ENCODE data around the gene LARGE2. TPM values are rescaled to one million over a fixed set of nuclear protein-coding genes. Genes with fewer than 3 reads are reported as not detected.

LARGE2 gene
- polyA plus RNA-seq, 6 donors from 2014 or later, result 30.6 to 84.4 (median 37.4) TPM

GRCh38 chr11:45910623-45911022 is 11.8 kb upstream of the LARGE2 start:
- DNase-seq (no peak), ATAC-seq (ENCODE audit: low read depth in 2 of 2) (no peak)
- no peak overlapping the region for H3K27ac Mint-ChIP-seq
- no peaks in the 10 kb centered on the region for H3K9me3 Mint-ChIP-seq
- H3K4me3 Mint-ChIP-seq, result no peak overlapping the region
- H3K4me1 Mint-ChIP-seq, result peaks cover 14 to 29% (median 22%) of the 10 kb centered on the region in 3 donors
- H3K36me3 Mint-ChIP-seq, result peaks cover 0 to 12% of the 10 kb centered on the region in 2 donors
- no peaks in the 10 kb centered on the region for H3K27me3 Mint-ChIP-seq

GRCh38 chr11:45913514-45913913 is 8.9 kb upstream of the LARGE2 start:
- no peaks in the 10 kb centered on the region for H3K27me3 Mint-ChIP-seq
- peaks cover 24 to 38% (median 34%) of the 10 kb centered on the region in 3 donors for H3K4me1 Mint-ChIP-seq
- ATAC-seq (ENCODE audit: low read depth in 2 of 2), result no peak
- H3K36me3 Mint-ChIP-seq, result peaks cover 0 to 12% of the 10 kb centered on the region in 2 donors
- no peak overlapping the region for H3K4me3 Mint-ChIP-seq
- H3K9me3 Mint-ChIP-seq, result no peaks in the 10 kb centered on the region
- no peak for DNase-seq
- H3K27ac Mint-ChIP-seq, result peak overlapping the region in 1 of 6 donors; percentile 75

- no peak for DNase-seq
- Mint-ChIP-seq H3K4me3 (peak overlapping the region in 3 of 8 donors; percentile 53 to 75 (median 73)), H3K4me1 (peaks cover 26 to 40% (median 39%) of the 10 kb centered on the region in 3 donors), H3K36me3 (peaks cover 0 to 12% of the 10 kb centered on the region in 2 donors), H3K27ac (peak overlapping the region in 2 of 6 donors; percentile 63 to 80), H3K27me3 (no peaks in the 10 kb centered on the region), H3K9me3 (no peaks in the 10 kb centered on the region)
- no peak for ATAC-seq (ENCODE audit: low read depth in 2 of 2)
Observed at GRCh38 chr11:45913942-45914635, 8.4 kb upstream of the LARGE2 start.

GRCh38 chr11:45915446-45915845 is 7.0 kb upstream of the LARGE2 start:
- peak overlapping the region in 3 of 6 donors; percentile 24 to 67 (median 28) for H3K27ac Mint-ChIP-seq
- ATAC-seq (ENCODE audit: low read depth in 2 of 2) (no peak), DNase-seq (no peak)
- H3K36me3 Mint-ChIP-seq, result peaks cover 0 to 12% of the 10 kb centered on the region in 2 donors
- peaks cover 39 to 54% (median 53%) of the 10 kb centered on the region in 3 donors for H3K4me1 Mint-ChIP-seq
- no peaks in the 10 kb centered on the region for H3K27me3 Mint-ChIP-seq
- H3K4me3 Mint-ChIP-seq, result peak overlapping the region in 6 of 8 donors; percentile 20 to 83 (median 63)
- no peaks in the 10 kb centered on the region for H3K9me3 Mint-ChIP-seq

- Mint-ChIP-seq H3K27ac (peak overlapping the region; percentile 93 to 97 (median 96)), H3K9me3 (no peaks in the 10 kb centered on the region), H3K27me3 (no peaks in the 10 kb centered on the region), H3K4me3 (peak overlapping the region; percentile 87 to 97 (median 96)), H3K4me1 (peaks cover 45 to 67% (median 66%) of the 10 kb centered on the region in 3 donors), H3K36me3 (peaks cover 0 to 5% of the 10 kb centered on the region in 2 donors)
- DNase-seq (no peak), ATAC-seq (ENCODE audit: low read depth in 2 of 2) (peak; percentile 9 to 13)
Observed at GRCh38 chr11:45917286-45917622, 5.2 kb upstream of the LARGE2 start.

GRCh38 chr11:45917623-45918330 is 4.7 kb upstream of the LARGE2 start, which contains the start of gene PEX16:
PEX16 (minus strand) TSS chr11:45917877; CDS start chr11:45917811, 66 bp downstream.
- H3K36me3 Mint-ChIP-seq, result peaks cover 0 to 5% of the 10 kb centered on the region in 2 donors
- no peaks in the 10 kb centered on the region for H3K27me3 Mint-ChIP-seq
- peak within 1 kb of the TSS; percentile 87 to 97 (median 96) for H3K4me3 Mint-ChIP-seq
- peak within 1 kb of the TSS; percentile 93 to 97 (median 96) for H3K27ac Mint-ChIP-seq
- peaks cover 45 to 67% (median 66%) of the 10 kb centered on the region in 3 donors for H3K4me1 Mint-ChIP-seq
- DNase-seq, result peak; percentile 97
- no peaks in the 10 kb centered on the region for H3K9me3 Mint-ChIP-seq
- ATAC-seq (ENCODE audit: low read depth in 2 of 2), result peak; percentile 86 to 88

- peaks cover 48 to 66% (median 66%) of the 10 kb centered on the region in 3 donors for H3K4me1 Mint-ChIP-seq
- H3K9me3 Mint-ChIP-seq, result no peaks in the 10 kb centered on the region
- DNase-seq, result peak; percentile 50
- peak in 1 of 2 donors; percentile 7 for ATAC-seq (ENCODE audit: low read depth in 2 of 2)
- no peaks in the 10 kb centered on the region for H3K27me3 Mint-ChIP-seq
- H3K4me3 Mint-ChIP-seq, result peak overlapping the region; percentile 87 to 97 (median 96)
- H3K36me3 Mint-ChIP-seq, result peaks cover 0 to 2% of the 10 kb centered on the region in 2 donors
- peak overlapping the region; percentile 93 to 97 (median 96) for H3K27ac Mint-ChIP-seq
Observed at GRCh38 chr11:45918331-45918941, 4.0 kb upstream of the LARGE2 start.

GRCh38 chr11:45918962-45919675 is 3.3 kb upstream of the LARGE2 start:
- Mint-ChIP-seq H3K27ac (peak overlapping the region in 5 of 6 donors; percentile 93 to 97 (median 96)), H3K4me1 (peaks cover 50 to 69% (median 69%) of the 10 kb centered on the region in 3 donors), H3K4me3 (peak overlapping the region; percentile 87 to 97 (median 96)), H3K9me3 (no peaks in the 10 kb centered on the region), H3K27me3 (no peaks in the 10 kb centered on the region), H3K36me3 (no peaks in the 10 kb centered on the region)
- DNase-seq (no peak), ATAC-seq (ENCODE audit: low read depth in 2 of 2) (no peak)

- Mint-ChIP-seq H3K27ac (peak overlapping the region in 3 of 6 donors; percentile 18 to 94 (median 92)), H3K36me3 (no peaks in the 10 kb centered on the region), H3K4me3 (peak overlapping the region; percentile 87 to 97 (median 96)), H3K9me3 (no peaks in the 10 kb centered on the region), H3K4me1 (peaks cover 56 to 75% (median 72%) of the 10 kb centered on the region in 3 donors), H3K27me3 (no peaks in the 10 kb centered on the region)
- ATAC-seq (ENCODE audit: low read depth in 2 of 2) (no peak), DNase-seq (no peak)
Observed at GRCh38 chr11:45919806-45920530, 2.5 kb upstream of the LARGE2 start.

- H3K9me3 Mint-ChIP-seq, result no peaks in the 10 kb centered on the region
- ATAC-seq (ENCODE audit: low read depth in 2 of 2), result no peak
- H3K36me3 Mint-ChIP-seq, result no peaks in the 10 kb centered on the region
- H3K4me3 Mint-ChIP-seq, result peak overlapping the region; percentile 87 to 97 (median 94)
- no peak for DNase-seq
- no peaks in the 10 kb centered on the region for H3K27me3 Mint-ChIP-seq
- H3K4me1 Mint-ChIP-seq, result peaks cover 51 to 78% (median 74%) of the 10 kb centered on the region in 3 donors
- peak overlapping the region in 4 of 6 donors; percentile 75 to 94 (median 90) for H3K27ac Mint-ChIP-seq
Observed at GRCh38 chr11:45920531-45921477, 1.7 kb upstream of the LARGE2 start.

GRCh38 chr11:45921561-45922424 is 663 bp upstream of the LARGE2 start:
- H3K9me3 Mint-ChIP-seq, result no peaks in the 10 kb centered on the region
- H3K4me1 Mint-ChIP-seq, result peaks cover 45 to 78% (median 78%) of the 10 kb centered on the region in 3 donors

More at GRCh38 chr11:45921561-45922424, 663 bp upstream of the LARGE2 start:
- Mint-ChIP-seq H3K4me3 (peak overlapping the region; percentile 87 to 97 (median 94)), H3K27ac (peak overlapping the region in 4 of 6 donors; percentile 70 to 91 (median 81)), H3K36me3 (no peaks in the 10 kb centered on the region), H3K27me3 (no peaks in the 10 kb centered on the region)
- ATAC-seq (ENCODE audit: low read depth in 2 of 2), result no peak
- DNase-seq, result peak; percentile 39

All from naive B cell (primary cell).